ENCODE measurements around the gene USP36.

DNA sequence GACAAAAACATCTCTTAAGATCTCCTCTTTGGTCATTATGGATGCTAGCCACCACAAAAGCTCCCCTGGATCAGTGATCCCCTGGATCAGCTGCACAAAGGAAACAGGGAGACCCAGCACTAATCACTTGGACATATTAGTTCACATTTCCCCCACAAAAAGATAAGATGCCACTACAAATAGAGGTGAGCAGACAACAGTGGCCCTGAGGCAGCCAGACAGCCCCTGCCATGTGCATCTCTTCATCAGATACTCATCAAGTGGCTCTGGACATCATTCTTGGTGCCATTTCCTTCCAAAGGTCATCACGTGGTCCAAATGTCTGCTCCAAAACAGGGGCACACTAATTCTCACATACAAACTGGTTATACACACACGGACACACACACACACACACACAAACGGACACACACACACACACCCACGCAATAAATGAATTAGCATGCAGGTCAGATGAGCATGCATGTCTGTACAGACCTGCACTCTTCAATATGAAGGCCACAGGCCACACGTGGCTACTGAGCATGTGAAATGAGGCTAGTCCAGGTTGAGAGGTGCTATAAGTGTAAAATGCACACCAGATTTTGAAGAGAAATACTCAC lies 4.1 kb downstream of the USP36 start:
- TF ChIP-seq, protein P1, sequence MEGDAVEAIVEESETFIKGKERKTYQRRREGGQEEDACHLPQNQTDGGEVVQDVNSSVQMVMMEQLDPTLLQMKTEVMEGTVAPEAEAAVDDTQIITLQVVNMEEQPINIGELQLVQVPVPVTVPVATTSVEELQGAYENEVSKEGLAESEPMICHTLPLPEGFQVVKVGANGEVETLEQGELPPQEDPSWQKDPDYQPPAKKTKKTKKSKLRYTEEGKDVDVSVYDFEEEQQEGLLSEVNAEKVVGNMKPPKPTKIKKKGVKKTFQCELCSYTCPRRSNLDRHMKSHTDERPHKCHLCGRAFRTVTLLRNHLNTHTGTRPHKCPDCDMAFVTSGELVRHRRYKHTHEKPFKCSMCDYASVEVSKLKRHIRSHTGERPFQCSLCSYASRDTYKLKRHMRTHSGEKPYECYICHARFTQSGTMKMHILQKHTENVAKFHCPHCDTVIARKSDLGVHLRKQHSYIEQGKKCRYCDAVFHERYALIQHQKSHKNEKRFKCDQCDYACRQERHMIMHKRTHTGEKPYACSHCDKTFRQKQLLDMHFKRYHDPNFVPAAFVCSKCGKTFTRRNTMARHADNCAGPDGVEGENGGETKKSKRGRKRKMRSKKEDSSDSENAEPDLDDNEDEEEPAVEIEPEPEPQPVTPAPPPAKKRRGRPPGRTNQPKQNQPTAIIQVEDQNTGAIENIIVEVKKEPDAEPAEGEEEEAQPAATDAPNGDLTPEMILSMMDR (IDR thresholded peaks at IDR 0.05) = no peak
- TF ChIP-seq POLR2A (IDR thresholded peaks at IDR 0.05) = no peak
